Upper lobe of left lung (tissue), 4 donors: ENCODE results near the gene BRIP1.

Experiments used
- POLR2A ChIP-seq, 4 donors: fragments of 450-650 bp; IDR thresholded peaks; one replicate each; pipeline ENCODE4 v1.5.1; 2016 to 2017; ENCODE audit warnings: antibody characterized with exemption in 4 of 4, mild to moderate bottlenecking in 2 of 4
- POLR2AphosphoS5 ChIP-seq, 2 donors: sonication (generic); formaldehyde crosslinking; IDR thresholded peaks; one replicate each; pipeline ENCODE4 v1.5.1; 2017; ENCODE audit warnings: antibody characterized with exemption in 2 of 2
- TF ChIP-seq, protein P1 (sequence below), 6 experiments: fragments of 450-650 bp in 4 of 6; fragments of 200-600 bp in 2 of 6; sonication (generic) in 2 of 6; IDR thresholded peaks; one replicate each; pipeline ENCODE4 v1.5.1; 2016 to 2019; ENCODE audit warnings: antibody characterized with exemption in 6 of 6

DNA sequence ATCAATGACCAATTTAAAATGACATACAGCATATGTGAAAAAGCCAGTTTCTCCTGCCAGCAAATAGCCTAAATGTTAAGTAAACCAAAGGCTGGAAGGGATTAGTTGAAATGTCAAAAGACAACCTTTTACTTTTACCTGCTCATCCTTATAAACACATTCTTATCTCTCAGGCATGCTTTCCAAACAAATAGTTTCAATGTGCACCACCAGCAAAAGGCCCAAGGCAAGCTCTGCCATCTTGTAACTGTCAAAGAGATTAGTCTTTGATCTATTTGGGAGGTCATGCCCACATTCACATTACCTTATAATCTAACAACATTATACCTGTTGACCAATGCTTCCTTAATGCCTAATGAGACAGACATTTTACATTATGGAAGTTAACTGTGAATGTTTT is 140.1 kb downstream of the BRIP1 start:
- TF ChIP-seq, protein P1, sequence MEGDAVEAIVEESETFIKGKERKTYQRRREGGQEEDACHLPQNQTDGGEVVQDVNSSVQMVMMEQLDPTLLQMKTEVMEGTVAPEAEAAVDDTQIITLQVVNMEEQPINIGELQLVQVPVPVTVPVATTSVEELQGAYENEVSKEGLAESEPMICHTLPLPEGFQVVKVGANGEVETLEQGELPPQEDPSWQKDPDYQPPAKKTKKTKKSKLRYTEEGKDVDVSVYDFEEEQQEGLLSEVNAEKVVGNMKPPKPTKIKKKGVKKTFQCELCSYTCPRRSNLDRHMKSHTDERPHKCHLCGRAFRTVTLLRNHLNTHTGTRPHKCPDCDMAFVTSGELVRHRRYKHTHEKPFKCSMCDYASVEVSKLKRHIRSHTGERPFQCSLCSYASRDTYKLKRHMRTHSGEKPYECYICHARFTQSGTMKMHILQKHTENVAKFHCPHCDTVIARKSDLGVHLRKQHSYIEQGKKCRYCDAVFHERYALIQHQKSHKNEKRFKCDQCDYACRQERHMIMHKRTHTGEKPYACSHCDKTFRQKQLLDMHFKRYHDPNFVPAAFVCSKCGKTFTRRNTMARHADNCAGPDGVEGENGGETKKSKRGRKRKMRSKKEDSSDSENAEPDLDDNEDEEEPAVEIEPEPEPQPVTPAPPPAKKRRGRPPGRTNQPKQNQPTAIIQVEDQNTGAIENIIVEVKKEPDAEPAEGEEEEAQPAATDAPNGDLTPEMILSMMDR (IDR thresholded peaks at IDR 0.05) = no peak
- TF ChIP-seq POLR2AphosphoS5 (IDR thresholded peaks at IDR 0.05) (no peak), POLR2A (IDR thresholded peaks at IDR 0.05) (no peak)
